Common myeloid progenitor, CD34-positive (primary cell): ENCODE data around the gene ANKRD33B.
"Not testable (repeated sequence)": the region's sequence is repeated elsewhere in the genome, so short reads cannot be mapped to it uniquely, and the experiment has no call there.

Experiments
- CTCF ChIA-PET: fragments of 350-600 bp; sonication (Branson Sonifier 250); formaldehyde crosslinking; loops from one replicate; lab custom pipeline; 2021; ENCODE audit warnings: antibody characterized with exemption; lab: Charles Lee
- POLR2A ChIA-PET: fragments of 350-600 bp; sonication (Branson Sonifier 250); formaldehyde crosslinking; loops from one replicate; lab custom pipeline; 2021; ENCODE audit warnings: antibody characterized with exemption; lab: Charles Lee
- DNase-seq, 3 donors: peaks; one replicate each; pipeline versions ENCODE4 v3.0.0 to v3.0.0-alpha.2; 2013
- H3K27ac ChIP-seq, 2 experiments: 1 replicate in 1 of 2; 2 replicates in 1 of 2; pipeline ENCODE4 v1.7.0; 2013; ENCODE audit warnings: inconsistent platforms in 2 of 2, low read length in 2 of 2, mild to moderate bottlenecking in 2 of 2, low read depth in 1 of 2, moderate library complexity in 1 of 2; ENCODE audit not compliant: severe bottlenecking in 2 of 2, insufficient read depth in 1 of 2, poor library complexity in 1 of 2
- H3K27me3 ChIP-seq, 5 experiments: replicated peaks in 2 of 5; 1 replicate in 3 of 5; 2 replicates in 2 of 5; pipeline versions ENCODE4 v1.6.1 to v1.7.0; 2013; ENCODE audit warnings: low read length in 4 of 5, mild to moderate bottlenecking in 2 of 5, moderate library complexity in 2 of 5, inconsistent platforms in 1 of 5; ENCODE audit not compliant: insufficient read depth in 5 of 5, control insufficient read depth in 4 of 5
- H3K36me3 ChIP-seq, 4 experiments: 1 replicate in 2 of 4; 2 replicates in 2 of 4; pipeline versions ENCODE4 v1.6.1 to v1.7.0; 2013; ENCODE audit warnings: low read length in 3 of 4, control low read depth in 1 of 4, mild to moderate bottlenecking in 1 of 4; ENCODE audit not compliant: control insufficient read depth in 4 of 4, insufficient read depth in 4 of 4
- H3K4me1 ChIP-seq, 4 experiments: 1 replicate in 3 of 4; 2 replicates in 1 of 4; pipeline versions ENCODE4 v1.6.1 to v1.7.1; 2013; ENCODE audit warnings: low read length in 3 of 4, mild to moderate bottlenecking in 3 of 4, control low read depth in 1 of 4, inconsistent platforms in 1 of 4, moderate library complexity in 1 of 4; ENCODE audit not compliant: control insufficient read depth in 4 of 4, insufficient read depth in 4 of 4; ENCODE audit errors: control extremely low read depth in 1 of 4
- H3K4me3 ChIP-seq, 7 experiments: 1 replicate in 4 of 7; 2 replicates in 3 of 7; pipeline versions ENCODE4 v1.5.1 to v1.7.0; 2013; ENCODE audit warnings: mild to moderate bottlenecking in 7 of 7, low read length in 6 of 7, moderate library complexity in 6 of 7, inconsistent platforms in 2 of 7, low read depth in 2 of 7, control low read depth in 1 of 7; ENCODE audit not compliant: insufficient read depth in 4 of 7, control insufficient read depth in 1 of 7; ENCODE audit errors: extremely low read depth in 1 of 7
- H3K9me3 ChIP-seq, 5 experiments: 1 replicate in 4 of 5; 2 replicates in 1 of 5; pipeline versions ENCODE4 v1.6.1 to v1.7.1; 2013; ENCODE audit warnings: low read length in 4 of 5, mild to moderate bottlenecking in 2 of 5, inconsistent platforms in 1 of 5, low read depth in 1 of 5, moderate library complexity in 1 of 5; ENCODE audit not compliant: control insufficient read depth in 4 of 5, insufficient read depth in 2 of 5; ENCODE audit errors: control extremely low read depth in 1 of 5
- WGBS: methylation state at CpG from one replicate; pipeline ENCODE4 v1.1.5; 2013; ENCODE audit not compliant: insufficient coverage; 5-methylcytosine and 5-hydroxymethylcytosine counted together

ANKRD33B gene

GRCh38 chr5:10606632-10607022 lies 42.8 kb downstream of the ANKRD33B start:
- H3K27ac ChIP-seq: peak overlapping the region; percentile 77 to 84
- ChIA-PET POLR2A (interaction anchor here (1.7 to 1.8 kb wide), 2 partner anchors 18 to 43 kb away, joined by 7 to 10 read pairs; partner anchors contain the start of gene ANKRD33B), CTCF (interaction anchor here (1.0 to 10.4 kb wide), 6 partner anchors 16 to 154 kb away, joined by 3 to 184 read pairs (median 5); no protein-coding TSS in a partner anchor)
- DNase-seq, H3K9me3 ChIP-seq, H3K27me3 ChIP-seq, H3K36me3 ChIP-seq: not testable (repeated sequence)
- peaks cover 9 to 50% (median 33%) of the 10 kb centered on the region in 4 experiments for H3K4me1 ChIP-seq
- 96% methylated on average over 6 of the region's 9 CpGs for WGBS
- peak overlapping the region in 2 of 7 experiments; percentile 39 to 52 for H3K4me3 ChIP-seq

DNA sequence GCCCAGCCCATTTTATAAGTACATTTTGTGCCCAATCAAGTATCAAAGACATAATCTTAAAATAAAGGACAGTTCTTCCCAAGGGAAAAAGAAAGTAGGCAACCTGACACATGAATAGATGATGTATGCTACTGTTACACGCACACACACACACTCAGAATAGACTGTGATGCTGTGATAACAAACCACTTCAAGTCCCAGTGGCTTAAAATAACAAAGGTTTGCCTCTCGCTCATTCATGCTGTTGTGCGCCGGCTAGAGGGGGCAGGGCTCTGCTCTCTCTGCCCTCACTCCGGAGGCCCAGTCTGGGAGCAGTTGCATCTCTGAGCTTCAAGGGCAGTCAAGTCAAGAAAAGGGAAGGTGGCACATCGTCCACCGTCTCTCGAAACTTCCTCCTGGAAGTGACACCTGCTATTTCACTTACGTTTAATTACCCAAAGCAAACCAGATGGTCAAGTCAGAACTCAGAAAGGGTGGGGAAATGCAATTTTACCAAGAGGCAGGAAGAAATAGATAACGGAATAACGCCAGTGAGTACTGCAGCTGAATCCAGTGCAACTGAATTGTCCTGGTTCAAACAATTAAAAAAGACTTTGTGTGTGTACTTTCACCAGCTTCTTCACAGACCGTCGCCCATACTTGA lies 43.3 kb downstream of the ANKRD33B start:
- peak overlapping the region; percentile 77 to 84 for H3K27ac ChIP-seq
- POLR2A ChIA-PET: interaction anchor here (0.6 to 1.8 kb wide), 8 partner anchors 16 to 154 kb away, joined by 3 to 10 read pairs (median 6); partner anchors contain the start of gene ANKRD33B
- peaks cover 9 to 49% (median 28%) of the 10 kb centered on the region in 4 experiments for H3K4me1 ChIP-seq
- H3K36me3 ChIP-seq: no peaks in the 10 kb centered on the region
- H3K4me3 ChIP-seq: peak overlapping the region in 6 of 7 experiments; percentile 35 to 66 (median 38)
- WGBS: 3% methylated on average over 9 of the region's 13 CpGs
- CTCF ChIA-PET: interaction anchor here (0.6 to 10.4 kb wide), 15 partner anchors 13 to 156 kb away, joined by 3 to 184 read pairs (median 5); no protein-coding TSS in a partner anchor
- no peaks in the 10 kb centered on the region for H3K9me3 ChIP-seq
- peak; percentile 71 to 91 (median 85) for DNase-seq
- H3K27me3 ChIP-seq: no peaks in the 10 kb centered on the region

- Histone ChIP-seq H3K4me1 (peaks cover 9 to 49% (median 28%) of the 10 kb centered on the region in 4 experiments), H3K9me3 (no peaks in the 10 kb centered on the region), H3K27ac (peak overlapping the region; percentile 77 to 84), H3K27me3 (no peaks in the 10 kb centered on the region), H3K4me3 (peak overlapping the region in 6 of 7 experiments; percentile 35 to 66 (median 38)), H3K36me3 (no peaks in the 10 kb centered on the region)
- ChIA-PET CTCF (interaction anchor here (0.6 to 10.4 kb wide), 22 partner anchors 12 to 171 kb away, joined by 3 to 184 read pairs (median 4); no protein-coding TSS in a partner anchor), POLR2A (interaction anchor here (0.6 to 1.8 kb wide), 10 partner anchors 16 to 155 kb away, joined by 3 to 10 read pairs (median 5); partner anchors contain the start of gene ANKRD33B)
- 0% methylated on average over 1 of the region's 5 CpGs for WGBS
- peak; percentile 86 to 94 (median 88) for DNase-seq
Observed at GRCh38 chr5:10607666-10608073, 43.8 kb downstream of the ANKRD33B start.

- WGBS: 100% methylated on average over 1 of the region's 9 CpGs
- ChIA-PET POLR2A (interaction anchor here (0.6 to 1.8 kb wide), 9 partner anchors 16 to 176 kb away, joined by 3 to 10 read pairs (median 5); partner anchors contain the start of gene ANKRD33B), CTCF (interaction anchor here (0.6 to 10.4 kb wide), 19 partner anchors 12 to 171 kb away, joined by 3 to 184 read pairs (median 4); no protein-coding TSS in a partner anchor)
- not testable (repeated sequence) for DNase-seq, H3K36me3 ChIP-seq, H3K27me3 ChIP-seq, H3K9me3 ChIP-seq
- peak overlapping the region; percentile 77 to 84 for H3K27ac ChIP-seq
- peaks cover 9 to 49% (median 28%) of the 10 kb centered on the region in 4 experiments for H3K4me1 ChIP-seq
- peak overlapping the region in 4 of 7 experiments; percentile 37 to 66 (median 44) for H3K4me3 ChIP-seq
Observed at GRCh38 chr5:10608081-10608480, 44.2 kb downstream of the ANKRD33B start.

- POLR2A ChIA-PET: no interaction called here
- CTCF ChIA-PET: interaction anchor here (1.5 to 10.4 kb wide), 4 partner anchors 8 to 157 kb away, joined by 4 to 184 read pairs (median 6); no protein-coding TSS in a partner anchor
- Histone ChIP-seq H3K4me3 (no peak overlapping the region), H3K36me3 (no peaks in the 10 kb centered on the region), H3K9me3 (no peaks in the 10 kb centered on the region), H3K4me1 (peaks cover 9 to 44% (median 27%) of the 10 kb centered on the region in 4 experiments), H3K27ac (no peak overlapping the region), H3K27me3 (no peaks in the 10 kb centered on the region)
- no peak for DNase-seq
- WGBS: 100% methylated on average over 4 of the region's 6 CpGs
Observed at GRCh38 chr5:10610058-10610457, 46.2 kb downstream of the ANKRD33B start.

DNA sequence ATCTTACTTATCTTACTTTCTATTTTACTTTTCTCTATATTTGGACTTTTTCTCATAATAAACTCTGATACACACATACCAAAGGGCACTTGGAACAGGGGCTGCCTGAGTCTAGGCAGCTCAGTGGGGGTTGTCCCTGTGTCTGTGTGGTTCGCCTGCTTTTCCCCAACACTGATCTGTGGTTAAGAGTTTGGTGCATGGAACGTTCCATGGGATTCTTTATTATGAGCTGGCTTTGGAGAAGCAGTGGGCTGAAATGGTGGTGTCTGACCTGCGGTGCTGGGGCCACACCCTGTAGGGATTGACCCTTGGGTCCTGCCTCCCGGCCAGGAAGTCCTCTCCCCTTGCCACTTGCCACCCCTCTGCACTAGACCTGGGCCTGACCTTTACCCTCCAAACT lies 47.4 kb downstream of the ANKRD33B start:
- Histone ChIP-seq H3K9me3 (no peaks in the 10 kb centered on the region), H3K4me3 (no peak overlapping the region), H3K27ac (no peak overlapping the region), H3K36me3 (no peaks in the 10 kb centered on the region), H3K4me1 (peaks cover 9 to 38% (median 24%) of the 10 kb centered on the region in 4 experiments), H3K27me3 (no peaks in the 10 kb centered on the region)
- ChIA-PET POLR2A (no interaction called here), CTCF (interaction anchor here (1.0 to 10.4 kb wide), 5 partner anchors 9 to 45 kb away, joined by 3 to 184 read pairs (median 3); no protein-coding TSS in a partner anchor)
- WGBS: no CpG with 5 or more reads among the region's 4 CpGs
- DNase-seq: no peak
